H4 (cell line): Measurements from ENCODE around the gene PTRH2. TPM values are rescaled to one million over a fixed set of nuclear protein-coding genes. Genes with fewer than 3 reads are reported as not detected.

Experiments
- DNase-seq: peaks from one replicate; pipeline ENCODE4 v3.0.0-alpha.2; 2015; ENCODE audit warnings: low spot score
- total RNA-seq: library from RNA; depleted of rRNA; stranded (reverse); fragments of >200 nt; shearing (Covaris generic); gene quantifications from 2 replicates; pipeline ENCODE4 v1.2.3, GENCODE V29; 2014; rRNA removed

PTRH2 gene
- total RNA-seq: 39.9 and 52.3 TPM in 2 replicates

- DNase-seq: peak; percentile 100
These were observed at the start of gene PTRH2, which contains the start of gene VMP1 for GRCh38 chr17:59707149-59707970. PTRH2 (minus strand) TSS chr17:59707430; CDS start chr17:59697978, 9,452 bp downstream. VMP1 (plus strand) TSS chr17:59707654; CDS start chr17:59731447, 23,793 bp downstream.

- DNase-seq: peak; percentile 88
These were observed 49.1 kb upstream of the PTRH2 start for GRCh38 chr17:59756236-59756818.

DNA sequence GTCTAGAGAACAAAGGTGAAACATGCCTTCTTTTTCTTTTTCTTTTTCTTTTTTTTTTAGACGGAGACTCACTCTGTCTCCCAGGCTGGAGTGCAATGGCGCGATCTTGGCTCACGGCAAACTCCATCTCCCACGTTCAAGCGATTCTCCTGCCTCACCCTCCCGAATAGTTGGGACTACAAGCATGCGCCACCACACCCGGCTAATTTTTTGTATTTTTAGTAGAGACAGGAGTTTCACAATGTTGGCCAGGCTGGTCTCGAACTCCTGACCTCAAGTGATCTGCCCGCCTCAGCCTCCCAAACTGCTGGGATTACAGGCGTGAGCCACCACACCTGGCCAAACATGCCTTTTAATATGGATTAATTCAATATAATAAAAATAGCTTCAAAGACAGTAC lies 47.8 kb upstream of the PTRH2 start:
- peak; percentile 33 for DNase-seq

DNA sequence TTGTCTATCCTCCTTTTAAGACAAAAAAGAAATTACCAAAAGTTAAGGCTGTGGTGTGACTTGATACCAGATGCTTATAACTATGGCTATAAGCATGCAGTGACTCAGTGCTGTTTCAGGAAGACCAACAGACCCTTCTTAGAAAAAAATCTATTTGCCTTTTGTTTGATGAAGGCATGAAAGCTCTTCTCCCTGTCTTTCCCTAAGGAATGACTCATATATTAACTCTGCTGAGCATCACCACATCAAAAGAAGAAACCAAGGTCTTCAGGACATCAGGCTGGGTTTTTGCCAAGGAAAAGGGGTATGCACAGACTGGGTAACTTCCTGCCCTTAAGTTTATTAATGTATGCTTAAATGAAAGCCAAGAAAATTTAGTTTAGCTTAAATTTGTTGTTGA lies 47.3 kb upstream of the PTRH2 start:
- peak; percentile 97 for DNase-seq

- peak; percentile 88 for DNase-seq
These were observed 46.6 kb upstream of the PTRH2 start for GRCh38 chr17:59753522-59754467.

GRCh38 chr17:59752922-59753321 lies 45.7 kb upstream of the PTRH2 start:
- DNase-seq: no peak

DNA sequence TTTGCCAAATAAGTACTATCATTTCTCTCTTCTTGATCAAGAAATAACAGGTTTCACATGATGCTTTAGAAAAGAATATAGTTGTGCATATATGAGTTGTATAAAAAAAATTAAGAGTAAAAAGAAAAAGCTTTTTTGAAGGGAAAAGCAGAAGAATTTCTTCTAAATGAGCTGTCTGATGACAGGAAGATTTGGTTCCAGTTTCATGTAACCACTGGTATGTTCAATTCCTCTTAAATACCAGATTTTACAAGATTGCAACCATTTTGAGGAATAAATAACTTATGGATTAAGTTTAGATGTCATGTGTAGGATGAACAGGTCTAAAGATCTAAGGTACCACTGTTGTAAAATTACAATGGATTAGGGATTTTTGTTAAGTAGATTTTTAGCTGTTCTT lies 45.2 kb upstream of the PTRH2 start:
- no peak for DNase-seq

DNA sequence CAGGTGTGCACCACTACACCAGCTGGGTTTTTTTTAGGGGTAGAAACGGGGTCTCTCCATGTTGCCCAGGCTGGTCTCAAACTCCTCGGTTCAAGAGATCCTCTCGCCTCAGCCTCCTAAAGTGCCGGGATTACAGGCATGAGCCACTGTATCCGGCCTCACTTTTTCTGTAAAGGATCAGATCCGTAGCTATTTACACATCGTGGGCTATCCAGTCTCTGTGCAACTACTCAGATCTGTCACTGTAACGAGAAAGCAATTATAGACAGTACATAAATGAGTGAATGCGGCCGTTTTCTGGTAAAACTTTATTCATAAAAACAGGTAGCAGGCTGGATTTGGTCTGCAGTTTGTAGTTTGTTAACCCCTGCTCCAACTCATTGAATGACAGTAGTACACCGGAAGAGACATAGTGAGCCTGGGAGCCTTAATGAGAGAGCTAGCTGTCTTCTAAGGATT lies 44.8 kb upstream of the PTRH2 start:
- no peak for DNase-seq

- no peak for DNase-seq
These were observed 41.4 kb upstream of the PTRH2 start for GRCh38 chr17:59748591-59748990.

DNA sequence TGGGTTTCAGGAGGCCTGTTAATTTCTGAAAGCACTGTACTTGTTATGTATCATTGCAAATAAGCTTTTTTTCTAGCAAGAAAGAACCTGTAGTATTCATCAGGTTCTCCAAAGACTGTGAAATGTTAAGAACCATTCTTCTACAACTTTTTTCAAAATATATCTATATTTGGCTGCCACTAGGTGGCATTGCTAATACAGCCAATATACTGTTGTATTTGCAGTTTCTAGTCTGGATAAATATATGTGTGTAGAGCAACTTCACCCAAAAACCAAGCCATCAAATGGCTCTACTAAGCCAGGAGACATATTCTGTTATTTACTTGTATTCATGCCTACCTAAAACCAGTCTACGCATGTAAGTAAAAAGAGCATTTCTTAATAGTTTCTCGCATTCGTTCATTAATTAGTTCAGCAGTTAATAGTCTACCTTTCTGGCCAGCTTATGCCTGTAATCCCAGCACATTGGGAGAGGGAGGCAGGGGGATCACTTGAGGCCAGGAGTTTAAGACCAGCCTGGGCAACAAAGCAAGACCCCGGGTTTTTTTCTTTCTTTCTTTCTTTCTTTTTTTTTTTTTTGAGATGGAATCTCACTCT lies 39.7 kb upstream of the PTRH2 start:
- DNase-seq: peak; percentile 66

DNA sequence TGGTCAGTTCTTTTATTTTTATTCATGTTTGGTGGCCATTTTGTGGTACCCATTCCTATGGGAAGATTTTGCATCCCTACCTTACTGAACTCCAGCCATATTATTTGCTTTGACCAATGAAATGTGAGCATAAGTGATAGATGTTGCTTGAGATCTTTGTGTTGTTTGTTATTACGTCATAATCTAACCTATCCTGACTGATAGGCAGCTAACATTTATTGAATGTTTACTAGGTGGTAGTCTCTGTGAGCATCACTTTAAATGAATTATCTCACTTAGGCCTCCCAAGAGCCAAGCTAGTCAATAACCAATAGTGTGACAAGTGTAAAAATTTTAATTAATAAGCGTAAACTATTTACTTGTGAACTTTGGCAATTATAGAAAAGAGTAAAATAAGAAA lies 37.8 kb upstream of the PTRH2 start:
- DNase-seq: no peak

GRCh38 chr17:59743842-59744241 lies 36.6 kb upstream of the PTRH2 start:
- DNase-seq: no peak

GRCh38 chr17:59737324-59737723 lies 30.1 kb upstream of the PTRH2 start:
- DNase-seq: no peak

- DNase-seq: no peak
These were observed 27.0 kb upstream of the PTRH2 start for GRCh38 chr17:59734226-59734625.

- DNase-seq: no peak
These were observed 26.5 kb upstream of the PTRH2 start for GRCh38 chr17:59733697-59734096.

- DNase-seq: no peak
These were observed 23.1 kb upstream of the PTRH2 start for GRCh38 chr17:59730268-59730834.

- DNase-seq: no peak
These were observed 20.7 kb upstream of the PTRH2 start for GRCh38 chr17:59727817-59728533.

GRCh38 chr17:59725691-59726090 lies 18.5 kb upstream of the PTRH2 start:
- DNase-seq: no peak

GRCh38 chr17:59723607-59724006 lies 16.4 kb upstream of the PTRH2 start:
- no peak for DNase-seq

DNA sequence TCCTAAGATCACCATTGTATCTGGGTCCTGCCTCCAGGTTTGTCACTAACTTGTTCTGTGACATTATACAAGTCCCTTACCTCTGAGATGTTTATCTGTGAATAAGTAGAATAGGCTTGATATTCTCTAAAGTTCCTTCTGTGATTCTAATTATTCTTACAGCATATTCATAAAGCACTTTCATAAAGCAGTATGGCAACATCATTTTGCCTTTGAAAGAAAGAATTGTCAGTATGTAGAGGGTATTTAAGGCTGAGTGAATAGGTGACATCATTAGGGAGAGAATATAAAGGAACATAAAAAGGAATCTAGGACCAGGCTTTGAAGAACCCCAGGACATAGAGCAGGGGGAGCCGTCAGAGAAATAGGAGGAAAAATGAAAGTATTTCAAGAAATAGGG lies 15.8 kb upstream of the PTRH2 start:
- DNase-seq: no peak

- no peak for DNase-seq
These were observed 15.4 kb upstream of the PTRH2 start for GRCh38 chr17:59722623-59723022.
